GM18508 (cell line): ENCODE data around the gene CCDC88B.

ENCODE experiments used
- ATAC-seq: cut with Tn5 transposase; IDR thresholded peaks from one replicate; pipeline ENCODE4 v1.9.1; 2021; ENCODE audit warnings: moderate number of reproducible peaks; ENCODE audit not compliant: insufficient read depth, unreplicated experiment

Gene CCDC88B, protein sequence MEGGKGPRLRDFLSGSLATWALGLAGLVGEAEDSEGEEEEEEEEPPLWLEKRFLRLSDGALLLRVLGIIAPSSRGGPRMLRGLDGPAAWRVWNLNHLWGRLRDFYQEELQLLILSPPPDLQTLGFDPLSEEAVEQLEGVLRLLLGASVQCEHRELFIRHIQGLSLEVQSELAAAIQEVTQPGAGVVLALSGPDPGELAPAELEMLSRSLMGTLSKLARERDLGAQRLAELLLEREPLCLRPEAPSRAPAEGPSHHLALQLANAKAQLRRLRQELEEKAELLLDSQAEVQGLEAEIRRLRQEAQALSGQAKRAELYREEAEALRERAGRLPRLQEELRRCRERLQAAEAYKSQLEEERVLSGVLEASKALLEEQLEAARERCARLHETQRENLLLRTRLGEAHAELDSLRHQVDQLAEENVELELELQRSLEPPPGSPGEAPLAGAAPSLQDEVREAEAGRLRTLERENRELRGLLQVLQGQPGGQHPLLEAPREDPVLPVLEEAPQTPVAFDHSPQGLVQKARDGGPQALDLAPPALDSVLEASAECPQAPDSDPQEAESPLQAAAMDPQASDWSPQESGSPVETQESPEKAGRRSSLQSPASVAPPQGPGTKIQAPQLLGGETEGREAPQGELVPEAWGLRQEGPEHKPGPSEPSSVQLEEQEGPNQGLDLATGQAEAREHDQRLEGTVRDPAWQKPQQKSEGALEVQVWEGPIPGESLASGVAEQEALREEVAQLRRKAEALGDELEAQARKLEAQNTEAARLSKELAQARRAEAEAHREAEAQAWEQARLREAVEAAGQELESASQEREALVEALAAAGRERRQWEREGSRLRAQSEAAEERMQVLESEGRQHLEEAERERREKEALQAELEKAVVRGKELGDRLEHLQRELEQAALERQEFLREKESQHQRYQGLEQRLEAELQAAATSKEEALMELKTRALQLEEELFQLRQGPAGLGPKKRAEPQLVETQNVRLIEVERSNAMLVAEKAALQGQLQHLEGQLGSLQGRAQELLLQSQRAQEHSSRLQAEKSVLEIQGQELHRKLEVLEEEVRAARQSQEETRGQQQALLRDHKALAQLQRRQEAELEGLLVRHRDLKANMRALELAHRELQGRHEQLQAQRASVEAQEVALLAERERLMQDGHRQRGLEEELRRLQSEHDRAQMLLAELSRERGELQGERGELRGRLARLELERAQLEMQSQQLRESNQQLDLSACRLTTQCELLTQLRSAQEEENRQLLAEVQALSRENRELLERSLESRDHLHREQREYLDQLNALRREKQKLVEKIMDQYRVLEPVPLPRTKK (N-terminal part only)

DNA sequence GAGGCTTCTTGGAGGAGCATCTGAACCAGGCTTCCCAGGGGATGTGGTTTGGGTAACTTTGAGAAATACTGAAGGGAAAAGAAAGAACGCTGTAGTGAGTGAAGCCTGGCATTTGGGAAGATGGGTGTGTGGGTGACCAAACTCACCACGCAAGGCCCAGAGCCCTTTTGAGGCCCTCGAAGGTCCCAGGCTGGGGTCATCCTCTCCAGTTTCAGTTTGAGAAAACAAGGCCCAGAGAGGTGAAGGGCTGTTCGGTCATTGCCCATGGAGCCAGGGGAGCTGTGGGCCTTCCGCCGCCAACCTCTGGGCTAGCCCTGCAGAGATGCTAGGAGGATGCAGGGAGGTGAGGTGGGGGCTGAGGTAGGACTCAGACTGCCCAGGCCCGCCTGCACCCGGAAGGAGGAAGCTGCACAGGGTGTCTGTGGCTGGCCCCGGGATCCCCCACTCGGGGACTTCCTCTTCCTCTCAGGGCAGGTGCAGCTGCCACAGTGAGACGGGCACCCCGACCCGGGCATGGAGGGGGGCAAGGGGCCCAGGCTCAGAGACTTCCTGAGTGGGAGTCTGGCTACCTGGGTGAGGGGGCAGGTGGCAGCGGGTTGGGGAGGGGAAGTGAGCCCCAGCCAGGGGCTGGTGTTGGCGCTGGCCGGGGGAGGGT lies at the start of gene CCDC88B:
CCDC88B (plus strand) TSS at position 451 of the 655 bp plus-strand sequence; CDS start at position 514, 63 bp downstream.
- ATAC-seq = peak; percentile 44

DNA sequence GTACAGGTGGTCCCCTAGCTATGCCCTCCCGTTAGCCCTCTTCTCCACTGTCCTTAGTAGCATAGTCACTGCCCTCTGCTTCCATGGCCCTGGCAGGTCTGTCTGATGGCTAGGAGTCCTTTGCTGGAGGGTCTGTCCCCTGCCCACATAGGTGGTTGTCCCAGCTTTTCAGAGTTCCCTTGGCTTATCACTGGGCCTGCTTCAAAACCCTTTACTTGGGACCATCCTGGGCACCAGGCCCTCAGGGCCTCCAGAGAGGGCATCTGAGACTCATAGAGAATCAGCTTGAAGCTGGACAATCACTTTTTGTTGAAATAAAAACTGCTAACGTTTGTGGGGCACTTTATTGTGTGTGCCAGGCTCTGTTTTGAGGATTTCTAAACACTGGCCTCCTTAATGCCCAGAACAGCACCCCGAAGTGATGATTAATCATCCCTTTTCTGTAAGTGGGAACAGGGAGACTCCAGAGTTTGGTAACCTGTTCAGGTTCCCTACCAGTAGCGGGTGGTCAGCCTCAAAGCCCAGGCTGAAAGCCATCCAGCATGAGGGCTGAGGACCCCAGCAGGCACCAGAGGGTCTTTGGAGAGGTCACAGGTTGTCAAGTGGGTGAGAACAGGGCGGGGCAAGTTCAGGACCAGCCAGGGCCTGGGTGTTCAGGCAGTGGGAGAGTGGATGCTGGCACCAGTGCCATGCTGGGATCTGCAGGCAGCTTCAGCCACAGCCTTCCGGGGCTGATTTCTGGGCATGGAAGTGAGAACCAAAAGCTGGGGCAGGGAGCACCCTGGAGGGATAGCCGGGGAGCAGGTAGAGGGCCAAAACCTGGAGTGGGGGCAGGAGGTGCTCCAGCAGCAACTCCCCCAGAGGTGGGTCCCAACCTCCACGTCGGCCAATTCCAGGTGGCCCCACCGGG lies 49.4 kb upstream of the CCDC88B start:
- no peak for ATAC-seq

DNA sequence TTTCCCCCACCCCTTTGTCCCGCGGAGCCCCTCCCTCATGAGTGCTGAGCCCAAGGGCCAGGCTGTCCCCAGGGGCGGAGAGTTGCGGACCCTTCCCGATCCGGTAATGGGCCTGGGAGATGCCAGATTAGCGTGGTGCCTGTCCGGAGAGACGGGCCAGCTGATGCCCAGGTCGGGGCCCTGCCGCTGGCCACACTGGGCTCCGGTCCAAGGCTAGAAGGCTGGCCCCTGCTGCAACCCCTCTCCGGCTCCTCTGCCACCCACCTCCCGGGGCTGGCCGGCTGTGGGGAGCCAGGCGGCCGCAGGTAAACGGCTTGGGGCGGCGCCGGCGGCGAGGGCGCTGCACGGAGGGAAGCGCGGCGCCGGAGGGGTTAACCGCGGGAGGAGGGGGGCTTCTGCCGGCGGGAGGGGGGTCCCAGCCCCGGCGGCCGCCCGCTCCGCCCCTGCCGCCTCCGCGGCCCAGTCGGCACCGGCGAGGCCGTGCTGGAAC lies 48.7 kb upstream of the CCDC88B start, which contains the start of gene KCNK4:
KCNK4 (plus strand) TSS at position 41 of the 490 bp plus-strand sequence. CDS start 1,717 bp downstream, outside the sequence.
- no peak for ATAC-seq

DNA sequence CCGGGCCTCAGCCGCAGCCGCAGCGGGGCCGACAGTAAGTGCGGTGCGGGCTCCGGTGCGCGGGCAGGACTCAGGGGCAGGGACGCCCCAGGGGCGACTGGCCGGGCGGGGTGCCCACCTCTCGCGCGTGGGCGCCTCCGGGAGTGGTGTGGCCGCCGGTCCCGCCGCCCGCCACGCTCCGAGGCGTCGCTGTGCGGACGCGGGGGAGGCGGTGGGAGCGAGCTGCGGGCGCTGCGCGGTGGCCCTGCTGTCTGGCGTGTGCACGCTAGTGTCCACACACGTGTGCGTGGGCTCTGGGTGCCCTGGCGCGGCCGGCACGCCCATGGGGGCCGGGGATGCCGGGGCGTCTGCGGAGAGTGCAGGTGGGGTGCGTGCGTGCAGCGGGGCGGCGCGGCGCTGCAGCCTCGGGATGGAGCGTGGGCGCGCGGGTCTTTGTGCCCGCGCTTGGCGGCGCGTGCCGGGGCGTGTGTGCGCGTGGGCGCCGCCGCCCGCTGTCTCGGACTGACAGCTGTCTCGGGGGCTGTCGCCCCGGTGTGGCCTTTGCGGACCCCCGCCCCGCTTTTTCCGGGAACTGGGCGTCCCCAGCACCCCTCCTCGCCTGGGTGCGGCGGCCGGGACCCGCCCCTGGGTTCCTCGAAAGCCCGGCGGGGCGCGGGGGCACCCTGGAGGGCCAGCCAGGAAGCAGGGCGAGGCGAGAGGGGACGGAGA lies 48.1 kb upstream of the CCDC88B start:
- no peak for ATAC-seq

DNA sequence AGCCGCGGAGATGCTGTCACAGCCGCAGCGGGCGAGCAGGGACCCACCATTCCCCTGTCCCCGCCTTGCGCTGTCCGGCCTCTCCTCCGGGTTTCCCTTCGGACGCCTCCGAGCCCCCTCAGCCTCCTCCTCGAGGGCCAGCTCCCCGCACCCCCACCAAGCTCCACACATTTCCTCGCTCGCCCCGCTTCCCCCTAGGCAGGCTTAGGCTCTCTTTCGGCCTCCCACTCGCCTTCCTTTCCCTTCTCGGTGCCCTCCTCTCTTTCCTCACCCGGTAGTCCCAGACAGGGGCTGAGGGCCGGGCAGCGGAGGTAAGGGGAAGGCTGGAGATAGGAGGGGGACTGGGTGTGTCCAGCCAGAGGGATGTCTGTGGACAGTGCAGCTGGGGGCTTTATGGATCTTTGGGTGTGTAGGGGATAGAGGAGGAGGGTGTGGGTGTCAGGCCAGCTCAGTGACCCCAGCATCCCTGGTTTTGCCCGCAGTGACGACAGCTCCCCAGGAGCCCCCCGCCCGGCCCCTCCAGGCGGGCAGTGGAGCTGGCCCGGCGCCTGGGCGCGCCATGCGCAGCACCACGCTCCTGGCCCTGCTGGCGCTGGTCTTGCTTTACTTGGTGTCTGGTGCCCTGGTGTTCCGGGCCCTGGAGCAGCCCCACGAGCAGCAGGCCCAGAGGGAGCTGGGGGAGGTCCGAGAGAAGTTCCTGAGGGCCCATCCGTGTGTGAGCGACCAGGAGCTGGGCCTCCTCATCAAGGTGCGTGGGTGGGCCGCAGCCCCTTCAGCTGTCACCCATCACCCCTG lies 47.3 kb upstream of the CCDC88B start:
- no peak for ATAC-seq

DNA sequence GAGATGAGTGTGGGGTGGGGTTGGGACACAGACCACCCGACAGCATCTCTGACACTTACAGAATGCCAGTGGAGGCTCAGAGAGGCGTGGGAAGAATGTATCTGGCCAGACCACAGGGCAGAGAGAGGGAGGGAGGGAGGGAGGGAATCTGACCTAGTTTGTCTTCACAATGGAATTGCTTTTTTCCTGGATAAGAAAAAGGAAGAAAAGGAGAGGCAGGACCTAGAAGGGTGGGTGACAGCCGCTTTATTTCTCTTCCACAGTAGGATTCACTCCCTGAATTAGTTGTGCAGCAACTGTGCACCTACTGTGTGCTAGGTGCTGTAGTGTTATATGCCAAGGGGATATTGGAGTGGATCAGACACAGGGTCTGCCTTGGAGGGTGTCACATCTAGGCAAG lies 45.2 kb upstream of the CCDC88B start:
- no peak for ATAC-seq

DNA sequence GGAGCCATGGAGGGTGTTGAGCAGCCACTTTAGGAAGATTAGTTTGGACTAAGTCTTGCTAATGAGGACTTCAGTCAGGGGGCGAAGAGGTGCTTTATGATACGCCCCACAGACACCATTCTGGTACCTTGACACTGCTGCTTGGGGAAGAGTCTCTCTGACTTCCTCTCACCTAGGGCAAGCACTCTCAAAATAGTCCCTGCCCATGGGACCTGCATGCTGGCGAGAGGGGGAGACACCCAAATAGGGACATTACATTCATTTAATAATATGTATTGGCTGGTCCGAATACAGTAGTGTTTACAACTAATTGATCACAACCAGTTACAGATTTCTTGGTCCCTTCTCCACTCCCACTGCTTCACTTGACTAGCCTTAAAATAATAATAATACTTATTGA lies 44.2 kb upstream of the CCDC88B start:
- no peak for ATAC-seq

DNA sequence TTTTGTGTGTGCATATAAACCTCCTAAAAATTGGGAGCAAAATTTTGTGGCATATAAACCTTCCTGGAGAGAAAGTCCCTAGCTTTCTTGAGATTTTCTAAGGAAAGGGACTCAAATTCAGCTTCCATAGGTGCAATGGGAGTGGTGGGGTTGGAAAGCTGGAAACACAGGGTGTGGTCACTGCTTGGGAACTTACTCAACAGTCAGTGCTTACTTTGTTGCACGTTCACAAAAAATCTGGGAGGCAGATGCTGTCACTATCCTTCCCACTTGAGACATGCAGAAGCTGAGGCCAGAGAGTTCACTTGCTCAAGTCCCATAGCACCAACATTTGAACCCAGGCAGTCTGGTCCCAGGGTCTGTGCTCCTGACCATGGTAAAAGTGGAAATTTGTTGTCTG lies 43.8 kb upstream of the CCDC88B start:
- ATAC-seq = no peak

DNA sequence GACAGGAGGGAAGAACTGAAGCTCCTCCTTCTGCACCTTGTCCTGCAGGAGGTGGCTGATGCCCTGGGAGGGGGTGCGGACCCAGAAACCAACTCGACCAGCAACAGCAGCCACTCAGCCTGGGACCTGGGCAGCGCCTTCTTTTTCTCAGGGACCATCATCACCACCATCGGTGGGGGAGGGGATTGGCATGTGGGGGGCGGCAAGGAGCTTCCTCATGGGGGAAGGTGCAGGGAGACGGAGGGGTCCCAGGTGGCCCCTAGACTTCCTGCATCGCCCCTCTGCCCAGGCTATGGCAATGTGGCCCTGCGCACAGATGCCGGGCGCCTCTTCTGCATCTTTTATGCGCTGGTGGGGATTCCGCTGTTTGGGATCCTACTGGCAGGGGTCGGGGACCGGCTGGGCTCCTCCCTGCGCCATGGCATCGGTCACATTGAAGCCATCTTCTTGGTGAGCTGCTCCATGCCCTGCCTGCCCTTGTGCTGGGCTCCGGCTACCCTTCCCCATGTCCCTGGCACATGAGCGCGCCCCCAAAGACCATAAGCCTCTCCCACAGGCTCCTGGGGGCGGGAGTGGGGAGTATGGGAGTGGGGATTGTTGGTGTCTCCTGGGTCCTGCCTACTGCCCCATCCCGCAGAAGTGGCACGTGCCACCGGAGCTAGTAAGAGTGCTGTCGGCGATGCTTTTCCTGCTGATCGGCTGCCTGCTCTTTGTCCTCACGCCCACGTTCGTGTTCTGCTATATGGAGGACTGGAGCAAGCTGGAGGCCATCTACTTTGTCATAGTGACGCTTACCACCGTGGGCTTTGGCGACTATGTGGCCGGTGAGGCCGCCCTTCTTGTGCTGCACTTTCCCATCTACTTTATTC lies 42.9 kb upstream of the CCDC88B start:
- ATAC-seq = no peak

DNA sequence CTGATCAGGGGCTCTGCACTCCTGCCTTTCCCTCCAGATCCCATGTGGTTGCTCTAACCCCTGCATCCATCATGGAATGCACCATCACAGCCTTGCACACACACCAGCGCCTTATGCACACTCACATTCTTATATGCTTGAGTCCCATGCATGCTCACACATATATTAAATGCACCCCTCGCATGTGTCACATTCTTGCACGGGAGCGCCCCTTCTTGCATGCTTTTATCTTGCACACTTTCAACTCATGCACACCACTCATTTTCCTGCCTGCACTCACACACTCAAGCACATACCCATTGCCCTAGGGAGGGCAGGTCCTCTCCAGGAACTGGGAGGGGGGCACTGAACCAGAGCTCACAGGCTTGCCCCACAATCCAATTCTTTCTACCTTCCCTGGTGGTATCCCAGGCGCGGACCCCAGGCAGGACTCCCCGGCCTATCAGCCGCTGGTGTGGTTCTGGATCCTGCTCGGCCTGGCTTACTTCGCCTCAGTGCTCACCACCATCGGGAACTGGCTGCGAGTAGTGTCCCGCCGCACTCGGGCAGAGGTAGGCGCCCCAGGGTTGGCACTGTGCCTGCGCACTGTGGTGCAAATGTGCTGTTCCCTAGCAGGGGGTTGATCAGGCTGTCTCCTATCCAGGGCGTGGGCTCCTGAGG lies 42.2 kb upstream of the CCDC88B start:
- no peak for ATAC-seq

DNA sequence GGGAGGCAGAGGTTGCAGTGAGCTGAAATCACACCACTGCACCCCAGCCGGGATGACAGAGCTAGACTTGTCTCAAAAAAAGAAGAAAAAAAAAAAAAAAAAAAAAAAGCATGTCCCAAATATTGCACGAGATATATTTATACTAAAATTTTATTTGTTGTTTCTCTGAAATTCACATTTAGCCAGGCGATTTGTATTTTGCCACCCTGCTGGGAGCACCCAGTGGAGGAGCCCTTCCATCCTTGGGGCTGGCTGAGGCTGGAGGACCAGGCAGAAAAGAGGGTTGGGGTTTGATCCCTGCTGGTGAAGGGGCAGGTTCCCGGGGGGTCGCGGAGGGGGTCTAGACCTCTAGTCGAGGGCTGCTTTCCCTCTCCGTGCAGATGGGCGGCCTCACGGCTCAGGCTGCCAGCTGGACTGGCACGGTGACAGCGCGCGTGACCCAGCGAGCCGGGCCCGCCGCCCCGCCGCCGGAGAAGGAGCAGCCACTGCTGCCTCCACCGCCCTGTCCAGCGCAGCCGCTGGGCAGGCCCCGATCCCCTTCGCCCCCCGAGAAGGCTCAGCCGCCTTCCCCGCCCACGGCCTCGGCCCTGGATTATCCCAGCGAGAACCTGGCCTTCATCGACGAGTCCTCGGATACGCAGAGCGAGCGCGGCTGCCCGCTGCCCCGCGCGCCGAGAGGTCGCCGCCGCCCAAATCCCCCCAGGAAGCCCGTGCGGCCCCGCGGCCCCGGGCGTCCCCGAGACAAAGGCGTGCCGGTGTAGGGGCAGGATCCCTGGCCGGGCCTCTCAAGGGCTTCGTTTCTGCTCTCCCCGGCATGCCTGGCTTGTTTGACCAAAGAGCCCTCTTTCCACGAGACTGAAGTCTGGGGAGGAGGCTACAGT lies 40.8 kb upstream of the CCDC88B start:
- no peak for ATAC-seq

DNA sequence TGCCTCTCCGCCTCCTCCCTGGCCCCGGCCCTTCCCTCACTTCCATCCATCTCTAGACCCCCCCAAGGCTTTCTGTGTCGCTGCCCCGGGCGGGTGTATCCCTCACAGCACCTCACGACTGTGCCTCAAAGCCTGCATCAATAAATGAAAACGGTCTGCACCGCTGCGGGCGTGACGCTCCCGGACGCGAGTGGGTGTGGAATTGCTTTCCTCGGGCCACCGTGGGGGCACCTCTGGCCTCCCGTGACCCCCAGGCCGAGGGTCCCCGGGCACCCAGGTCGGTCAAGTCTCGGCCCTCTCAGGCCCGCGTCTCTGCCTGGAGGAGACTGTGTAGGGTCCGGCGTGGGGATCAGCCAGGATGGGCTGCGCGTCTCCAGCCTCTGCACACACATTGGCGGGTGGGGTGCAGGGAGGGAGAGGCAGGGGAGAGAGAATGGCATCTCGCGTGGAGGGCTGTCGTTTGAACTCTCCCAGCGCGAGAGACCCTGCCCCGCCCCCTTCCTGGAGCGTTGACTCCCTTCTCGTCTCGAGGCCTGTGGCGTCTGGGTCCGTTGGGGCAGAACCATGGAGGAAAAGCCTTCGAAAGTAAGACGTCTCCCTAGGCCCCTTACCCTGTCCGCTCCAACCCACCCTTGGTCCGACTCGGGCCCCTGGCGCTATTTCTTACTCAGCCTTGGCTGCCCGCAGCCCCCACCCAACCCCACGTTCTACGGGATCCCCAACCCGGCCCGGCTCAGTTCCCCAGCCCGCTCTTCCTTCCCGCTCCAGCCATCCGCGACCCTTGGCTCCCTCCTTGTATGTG lies 40.0 kb upstream of the CCDC88B start, which contains the start of gene CATSPERZ:
CATSPERZ (plus strand) TSS at position 512 of the 802 bp plus-strand sequence; CDS start at position 565, 53 bp downstream.
- no peak for ATAC-seq

DNA sequence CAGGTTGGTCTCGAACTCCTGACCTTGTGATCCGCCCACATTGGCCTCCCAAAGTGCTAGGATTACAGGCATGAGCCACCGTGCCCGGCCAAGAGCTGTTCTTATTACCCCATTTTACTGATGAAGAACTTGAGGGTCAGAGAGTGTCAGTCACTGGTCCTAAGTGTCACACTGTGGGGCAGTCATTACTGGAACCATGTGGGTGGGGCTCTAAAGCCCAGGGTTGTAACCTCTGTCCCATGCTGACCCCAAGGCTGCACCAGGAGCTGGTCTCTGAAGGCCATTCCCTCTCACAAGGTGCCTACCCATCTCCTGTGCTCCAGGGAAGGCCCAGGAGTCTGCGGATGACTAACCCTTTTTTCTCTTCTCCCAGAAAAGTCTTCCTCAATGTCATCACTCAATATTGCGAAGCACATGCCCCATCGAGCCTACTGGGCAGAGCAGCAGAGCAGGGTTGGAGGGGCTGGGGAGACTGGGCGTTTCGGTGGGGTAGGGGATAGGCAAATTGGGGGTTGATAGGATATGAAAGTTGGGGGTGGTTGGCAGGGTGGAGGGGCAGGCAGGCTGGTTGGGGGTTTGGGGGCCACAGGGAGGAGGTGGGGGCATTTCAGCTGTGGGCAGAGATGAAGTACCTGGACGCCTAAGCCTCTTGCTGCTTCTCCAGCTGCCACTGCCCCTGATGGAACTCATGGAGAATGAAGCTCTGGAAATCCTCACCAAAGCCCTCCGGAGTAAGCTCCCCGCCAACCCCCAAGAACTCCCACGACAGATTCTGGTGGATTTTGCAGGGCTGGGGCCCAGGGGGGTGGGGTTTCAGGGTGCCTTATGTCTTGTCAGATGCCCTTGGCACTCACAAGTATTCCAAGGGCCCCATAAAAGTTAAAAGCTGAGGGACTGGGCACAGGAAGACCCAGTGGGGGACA lies 36.6 kb upstream of the CCDC88B start:
- no peak for ATAC-seq
